Effector CD8-positive, alpha-beta T cell (primary cell): ENCODE measurements around the gene EPDR1.

Experiments
- DNase-seq: peaks from one replicate; lab custom pipeline; 2025; lab: John Stamatoyannopoulos, UW

The EPDR1 gene

GRCh38 chr7:37981664-37982063 is 61.2 kb downstream of the EPDR1 start:
- DNase-seq, result no peak

- DNase-seq, result no peak
Observed at GRCh38 chr7:37982423-37982822, 62.0 kb downstream of the EPDR1 start.

GRCh38 chr7:37984750-37985390 is 64.4 kb downstream of the EPDR1 start:
- DNase-seq, result no peak

GRCh38 chr7:37986908-37987330 is 66.5 kb downstream of the EPDR1 start:
- no peak for DNase-seq

GRCh38 chr7:37987732-37988131 is 67.3 kb downstream of the EPDR1 start:
- DNase-seq, result no peak

DNA sequence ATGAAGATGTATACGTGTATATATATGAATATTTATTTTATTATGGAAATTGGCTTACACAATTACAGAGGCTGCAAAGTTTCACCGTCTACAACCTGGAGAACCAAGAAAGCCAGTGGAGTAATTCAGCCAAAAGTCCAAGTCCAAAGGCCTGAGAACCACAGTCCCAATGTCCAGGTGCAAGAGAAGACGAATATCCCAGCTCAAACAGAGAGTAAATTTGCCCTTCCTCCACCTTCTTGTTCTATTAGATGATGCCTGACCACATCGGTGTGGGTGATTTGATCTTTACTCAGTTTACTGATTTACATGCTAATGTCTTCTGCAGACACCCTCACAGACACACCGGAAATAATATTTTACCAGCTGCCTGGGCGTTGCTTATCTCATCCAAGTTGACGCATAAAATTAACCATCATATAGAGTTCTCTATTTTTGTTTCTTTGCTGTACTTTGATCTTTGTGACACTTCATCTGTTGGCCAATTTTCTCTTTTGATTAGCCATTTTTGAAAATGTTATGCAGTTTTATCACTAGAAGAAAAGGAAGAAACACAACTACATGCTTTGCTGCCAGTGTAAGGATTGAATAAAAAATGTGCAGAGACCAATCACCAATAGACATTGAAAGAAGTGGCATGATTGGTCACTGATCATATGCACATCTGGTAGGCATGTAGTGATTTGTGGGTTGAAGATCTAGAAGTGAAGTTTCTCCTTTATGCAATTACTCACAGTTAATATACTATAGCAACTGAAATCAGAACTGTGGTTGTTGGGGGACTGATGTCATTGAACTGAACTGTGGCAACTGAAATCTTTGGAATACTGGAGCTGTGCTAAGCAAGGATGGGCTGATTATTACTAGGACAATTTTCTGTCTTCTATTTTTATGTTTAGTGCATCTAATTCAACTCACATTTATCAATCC is 68.5 kb downstream of the EPDR1 start:
- DNase-seq, result no peak

DNA sequence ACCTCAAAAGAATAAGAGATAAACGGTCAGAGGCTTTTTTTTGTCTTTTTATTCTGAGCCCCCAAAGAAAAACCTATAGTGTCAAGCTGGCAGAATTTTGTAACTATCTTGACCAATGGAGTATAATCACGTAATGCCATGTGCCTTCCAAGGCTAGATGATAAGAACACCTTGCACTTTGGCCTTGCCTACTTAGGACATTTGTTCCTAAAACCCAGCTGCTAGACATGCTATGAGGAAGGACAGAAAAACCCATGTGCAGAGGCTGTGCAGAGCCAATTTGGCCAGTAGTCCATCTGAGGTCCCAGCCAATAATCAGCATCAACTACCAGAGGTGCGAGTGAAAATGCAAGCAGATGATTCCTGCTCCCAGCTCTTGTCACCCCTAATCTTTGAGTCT is 69.9 kb downstream of the EPDR1 start:
- no peak for DNase-seq

DNA sequence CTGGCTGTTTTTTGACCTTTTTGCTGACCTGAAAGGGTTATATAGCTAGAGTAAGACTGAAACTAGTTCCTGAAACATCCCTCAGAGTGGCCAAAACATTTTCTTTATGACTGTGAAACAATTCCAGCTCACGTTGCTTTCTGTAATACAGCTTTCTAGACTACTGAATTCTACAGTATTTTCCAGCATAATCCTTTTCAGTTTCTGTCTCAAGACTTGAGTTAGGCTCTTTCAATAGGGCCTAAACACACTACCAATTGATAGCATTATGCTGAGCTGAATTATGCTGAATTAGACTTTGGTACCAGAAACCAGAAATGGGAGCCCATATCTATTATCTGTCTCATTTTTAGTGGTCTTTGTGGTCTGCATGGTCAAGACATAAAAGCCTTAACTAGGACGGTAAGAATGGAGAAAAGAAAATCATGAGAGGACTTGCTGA is 72.6 kb downstream of the EPDR1 start:
- no peak for DNase-seq

DNA sequence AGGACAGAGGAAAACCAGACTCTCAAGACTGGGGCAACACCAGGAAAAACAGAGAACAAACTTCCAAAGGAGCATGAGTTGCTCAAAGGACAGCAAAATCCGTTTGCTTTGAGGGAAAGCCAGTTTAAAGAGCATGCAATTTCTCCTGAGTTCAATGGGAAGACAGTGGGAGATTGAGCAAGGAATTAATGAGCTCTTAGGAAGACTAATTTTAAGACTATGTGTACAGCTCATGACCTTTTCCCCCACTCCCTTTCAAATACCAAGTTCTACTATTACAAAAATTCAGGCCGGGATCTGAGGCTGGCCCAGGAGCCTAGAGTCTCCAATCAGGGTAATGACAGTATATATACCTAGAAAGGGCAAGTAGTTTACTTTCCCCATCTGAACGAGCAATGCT is 79.2 kb downstream of the EPDR1 start:
- DNase-seq, result no peak

- DNase-seq, result no peak
Observed at GRCh38 chr7:38000272-38000671, 79.8 kb downstream of the EPDR1 start.
